Stomach (tissue), 4 donors: ENCODE data around the gene CIAO2A.

Experiments used
- POLR2A ChIP-seq, 4 donors: fragments of 450-650 bp; IDR thresholded peaks; one replicate each; pipeline ENCODE4 v1.6.1; 2016; ENCODE audit warnings: antibody characterized with exemption in 4 of 4, control low read depth in 2 of 4, mild to moderate bottlenecking in 1 of 4, moderate library complexity in 1 of 4
- POLR2AphosphoS5 ChIP-seq, 3 donors: sonication (generic); formaldehyde crosslinking; IDR thresholded peaks; one replicate each; pipeline ENCODE4 v1.6.1; 2016; ENCODE audit warnings: antibody characterized with exemption in 3 of 3
- TF ChIP-seq, protein P1 (sequence below), 7 experiments: fragments of 450-650 bp in 4 of 7; fragments of 200-600 bp in 3 of 7; sonication (generic) in 3 of 7; IDR thresholded peaks; one replicate each; pipeline ENCODE4 v1.5.1; 2016 to 2019; ENCODE audit warnings: antibody characterized with exemption in 7 of 7, control low read depth in 2 of 7, mild to moderate bottlenecking in 1 of 7

DNA sequence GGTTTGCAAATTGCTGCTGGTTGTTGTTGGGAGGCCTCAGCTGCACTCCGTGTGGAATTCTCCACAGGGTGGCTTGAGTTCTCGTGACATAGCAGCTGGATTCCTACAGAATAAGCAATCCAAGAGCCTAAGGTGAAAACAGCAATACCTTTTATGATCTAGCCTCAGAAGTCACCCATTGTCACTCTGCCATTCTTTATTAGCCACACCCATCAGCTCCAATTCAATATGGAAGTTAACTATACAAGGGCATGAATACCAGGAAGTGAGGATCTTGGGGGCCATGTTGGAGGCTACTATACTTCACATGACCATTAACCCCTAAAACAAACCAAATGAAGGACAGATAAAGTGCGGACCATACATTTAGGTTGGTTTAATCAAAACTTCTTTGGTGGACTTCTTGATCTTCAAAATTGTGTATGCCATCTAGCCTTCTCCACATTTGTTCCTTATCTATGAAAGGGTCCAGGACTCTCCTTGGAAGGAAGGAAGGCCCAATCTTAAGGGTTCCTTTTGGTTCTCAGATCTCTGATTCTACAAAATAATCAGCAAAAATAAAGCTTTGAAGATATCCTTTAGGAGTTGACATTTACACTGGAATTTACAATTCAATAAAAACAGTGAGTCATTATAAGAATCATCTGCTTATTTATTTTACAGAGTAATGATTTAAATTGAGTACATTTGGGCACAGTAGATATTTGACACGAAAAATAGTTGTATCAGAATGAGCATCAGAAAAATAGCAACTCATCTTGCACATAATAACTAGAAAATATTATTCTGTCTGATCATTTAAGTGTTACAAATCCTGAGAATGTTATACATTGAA is 21.5 kb downstream of the CIAO2A start:
- TF ChIP-seq, protein P1, sequence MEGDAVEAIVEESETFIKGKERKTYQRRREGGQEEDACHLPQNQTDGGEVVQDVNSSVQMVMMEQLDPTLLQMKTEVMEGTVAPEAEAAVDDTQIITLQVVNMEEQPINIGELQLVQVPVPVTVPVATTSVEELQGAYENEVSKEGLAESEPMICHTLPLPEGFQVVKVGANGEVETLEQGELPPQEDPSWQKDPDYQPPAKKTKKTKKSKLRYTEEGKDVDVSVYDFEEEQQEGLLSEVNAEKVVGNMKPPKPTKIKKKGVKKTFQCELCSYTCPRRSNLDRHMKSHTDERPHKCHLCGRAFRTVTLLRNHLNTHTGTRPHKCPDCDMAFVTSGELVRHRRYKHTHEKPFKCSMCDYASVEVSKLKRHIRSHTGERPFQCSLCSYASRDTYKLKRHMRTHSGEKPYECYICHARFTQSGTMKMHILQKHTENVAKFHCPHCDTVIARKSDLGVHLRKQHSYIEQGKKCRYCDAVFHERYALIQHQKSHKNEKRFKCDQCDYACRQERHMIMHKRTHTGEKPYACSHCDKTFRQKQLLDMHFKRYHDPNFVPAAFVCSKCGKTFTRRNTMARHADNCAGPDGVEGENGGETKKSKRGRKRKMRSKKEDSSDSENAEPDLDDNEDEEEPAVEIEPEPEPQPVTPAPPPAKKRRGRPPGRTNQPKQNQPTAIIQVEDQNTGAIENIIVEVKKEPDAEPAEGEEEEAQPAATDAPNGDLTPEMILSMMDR (IDR thresholded peaks at IDR 0.05), result no peak
- TF ChIP-seq POLR2A (IDR thresholded peaks at IDR 0.05) (no peak), POLR2AphosphoS5 (IDR thresholded peaks at IDR 0.05) (no peak)
